ENCODE results near the gene ZNF521.
"Not testable (repeated sequence)": the region's sequence is repeated elsewhere in the genome, so short reads cannot be mapped to it uniquely, and the experiment has no call there.

The ZNF521 gene

GRCh38 chr18:25289001-25289631 is 62.9 kb downstream of the ZNF521 start:
- DNase-seq (ENCODE audit: low read depth, low spot score), result peak; percentile 78

GRCh38 chr18:25288340-25288938 is 63.5 kb downstream of the ZNF521 start:
- no peak for DNase-seq (ENCODE audit: low read depth, low spot score)

- no peak for DNase-seq (ENCODE audit: low read depth, low spot score)
Measured at GRCh38 chr18:25287106-25287505, 64.9 kb downstream of the ZNF521 start.

GRCh38 chr18:25284861-25285550 is 67.0 kb downstream of the ZNF521 start:
- no peak for DNase-seq (ENCODE audit: low read depth, low spot score)

GRCh38 chr18:25284281-25284680 is 67.7 kb downstream of the ZNF521 start:
- DNase-seq (ENCODE audit: low read depth, low spot score), result no peak

- DNase-seq (ENCODE audit: low read depth, low spot score), result no peak
Measured at GRCh38 chr18:25283781-25284180, 68.2 kb downstream of the ZNF521 start.

- no peak for DNase-seq (ENCODE audit: low read depth, low spot score)
Measured at GRCh38 chr18:25282896-25283703, 68.9 kb downstream of the ZNF521 start.

GRCh38 chr18:25282282-25282681 is 69.7 kb downstream of the ZNF521 start:
- DNase-seq (ENCODE audit: low read depth, low spot score), result no peak

- no peak for DNase-seq (ENCODE audit: low read depth, low spot score)
Measured at GRCh38 chr18:25281556-25281955, 70.4 kb downstream of the ZNF521 start.

GRCh38 chr18:25279961-25280360 is 72.0 kb downstream of the ZNF521 start:
- DNase-seq (ENCODE audit: low read depth, low spot score), result no peak

- DNase-seq (ENCODE audit: low read depth, low spot score), result no peak
Measured at GRCh38 chr18:25279556-25279955, 72.4 kb downstream of the ZNF521 start.

GRCh38 chr18:25279133-25279532 is 72.8 kb downstream of the ZNF521 start:
- DNase-seq (ENCODE audit: low read depth, low spot score), result no peak

- no peak for DNase-seq (ENCODE audit: low read depth, low spot score)
Measured at GRCh38 chr18:25278394-25278793, 73.6 kb downstream of the ZNF521 start.

GRCh38 chr18:25275412-25276001 is 76.5 kb downstream of the ZNF521 start:
- no peak for DNase-seq (ENCODE audit: low read depth, low spot score)

GRCh38 chr18:25274926-25275325 is 77.0 kb downstream of the ZNF521 start:
- no peak for DNase-seq (ENCODE audit: low read depth, low spot score)

GRCh38 chr18:25266931-25267527 is 84.9 kb downstream of the ZNF521 start:
- not testable (repeated sequence) for DNase-seq (ENCODE audit: low read depth, low spot score)

- DNase-seq (ENCODE audit: low read depth, low spot score), result no peak
Measured at GRCh38 chr18:25262920-25263319, 89.0 kb downstream of the ZNF521 start.

- DNase-seq (ENCODE audit: low read depth, low spot score), result no peak
Measured at GRCh38 chr18:25261768-25262167, 90.2 kb downstream of the ZNF521 start.

- DNase-seq (ENCODE audit: low read depth, low spot score), result no peak
Measured at GRCh38 chr18:25256439-25256838, 95.5 kb downstream of the ZNF521 start.

GRCh38 chr18:25253779-25254178 is 98.2 kb downstream of the ZNF521 start:
- DNase-seq (ENCODE audit: low read depth, low spot score), result no peak

- DNase-seq (ENCODE audit: low read depth, low spot score), result no peak
Measured at GRCh38 chr18:25253136-25253535, 98.8 kb downstream of the ZNF521 start.
